ENCODE measurements around the gene KRTAP5-8.
"Not testable (repeated sequence)": the region's sequence is repeated elsewhere in the genome, so short reads cannot be mapped to it uniquely, and the experiment has no call there.

Gene KRTAP5-8

DNA sequence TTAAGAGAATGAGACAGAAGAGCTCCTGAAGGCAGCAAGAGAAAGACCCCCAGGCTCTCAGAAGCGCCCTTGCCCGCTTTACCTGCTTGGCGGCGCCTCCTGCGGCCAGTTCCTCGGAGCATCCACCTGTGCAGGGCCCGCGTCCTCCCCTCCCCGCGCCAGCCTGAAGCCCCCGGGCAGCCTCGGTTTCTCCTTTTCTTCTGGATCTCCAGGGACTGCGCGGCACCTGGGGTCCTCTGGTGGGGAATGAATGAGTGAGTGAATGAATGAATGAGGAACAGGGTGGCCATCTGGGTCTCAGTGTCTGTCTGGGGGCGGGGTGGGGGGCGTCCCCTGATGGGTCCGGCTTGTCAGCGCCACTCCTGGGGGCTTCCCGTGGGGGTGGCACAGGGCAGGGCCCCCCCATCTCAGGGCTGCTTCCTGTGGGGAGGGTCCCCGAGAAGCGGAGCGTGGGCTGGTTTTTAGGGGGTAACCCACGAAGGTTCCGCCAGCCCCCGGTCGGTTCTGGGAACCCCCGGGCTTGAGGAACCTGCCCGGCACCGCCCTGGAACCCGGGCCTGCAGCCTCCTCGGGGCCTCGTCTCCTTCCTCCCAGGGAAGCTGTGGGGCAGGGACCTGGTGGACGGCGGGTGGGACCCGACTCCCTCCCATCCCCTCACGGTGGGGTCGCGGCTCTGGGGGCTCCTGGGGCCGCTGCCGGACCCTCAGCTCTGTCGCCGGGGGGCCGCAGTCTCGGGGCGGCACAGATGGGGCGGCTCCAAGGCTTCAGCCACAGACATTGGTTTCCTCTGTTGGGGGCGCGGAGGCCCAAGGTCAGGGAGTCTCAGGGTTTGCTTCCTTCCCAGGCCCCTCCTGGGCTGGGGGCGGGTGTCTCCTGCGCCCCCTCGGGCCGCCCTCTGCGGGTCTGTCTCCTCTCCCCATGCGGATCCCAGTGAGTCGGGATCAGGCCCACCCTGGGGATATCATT is 19.0 kb upstream of the KRTAP5-8 start:
- no peak for DNase-seq

DNA sequence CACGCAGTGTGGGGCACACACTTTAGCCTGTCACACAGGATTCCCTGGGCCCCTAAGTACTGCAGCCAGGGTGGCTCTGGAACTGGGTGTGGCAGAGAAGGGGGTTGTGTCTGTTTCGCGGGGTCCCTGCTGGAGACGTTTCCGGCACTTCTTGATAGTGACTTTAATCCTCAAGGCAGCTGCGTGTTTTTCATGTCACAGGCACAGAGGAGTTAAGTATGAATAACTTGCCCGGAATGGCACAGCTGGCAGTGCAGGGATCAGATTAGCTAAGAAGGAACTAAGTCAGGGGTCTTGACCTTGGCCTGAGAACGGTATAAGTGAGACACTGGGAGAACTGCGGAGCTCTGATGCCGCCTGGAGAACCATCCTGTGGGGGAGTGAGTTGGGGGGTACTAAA is 18.3 kb upstream of the KRTAP5-8 start:
- DNase-seq, result no peak

DNA sequence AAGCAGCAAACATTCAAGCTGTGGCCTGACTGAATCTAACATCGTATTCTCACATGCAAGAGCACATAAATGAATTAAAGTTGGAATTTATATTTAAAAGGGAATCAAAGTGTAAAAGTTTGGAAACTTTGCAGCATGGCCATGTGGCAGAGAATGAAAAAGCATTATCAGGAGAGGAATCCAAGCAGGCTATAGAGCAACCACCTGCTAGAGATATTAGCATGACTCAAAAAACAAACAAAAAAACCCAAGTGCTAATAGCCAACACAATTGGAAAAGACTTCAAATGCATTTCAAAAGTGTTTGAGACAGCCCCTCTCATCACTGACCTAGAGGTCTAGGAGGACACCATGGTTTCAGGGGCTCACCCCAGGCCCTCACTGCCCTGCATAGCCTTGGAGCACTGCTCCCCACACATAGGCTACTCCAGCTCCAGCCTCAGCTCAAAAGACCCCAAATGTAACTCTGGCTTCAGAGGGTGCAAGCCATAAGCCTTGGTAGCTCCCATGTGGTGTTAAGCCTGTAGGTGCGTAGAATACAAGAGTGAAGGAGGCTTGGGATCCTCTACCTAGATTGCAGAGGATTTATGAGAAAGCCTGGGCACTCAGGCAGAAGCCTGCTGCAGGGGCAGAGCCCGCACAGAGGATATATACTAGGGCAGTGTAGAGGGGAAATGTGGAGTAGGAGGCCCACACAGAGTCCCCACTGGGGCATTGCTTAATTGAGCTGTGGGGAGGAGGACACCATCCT is 12.5 kb upstream of the KRTAP5-8 start:
- DNase-seq, result no peak

- no peak for DNase-seq
Observed at GRCh38 chr11:71525938-71526495, 11.8 kb upstream of the KRTAP5-8 start.

DNA sequence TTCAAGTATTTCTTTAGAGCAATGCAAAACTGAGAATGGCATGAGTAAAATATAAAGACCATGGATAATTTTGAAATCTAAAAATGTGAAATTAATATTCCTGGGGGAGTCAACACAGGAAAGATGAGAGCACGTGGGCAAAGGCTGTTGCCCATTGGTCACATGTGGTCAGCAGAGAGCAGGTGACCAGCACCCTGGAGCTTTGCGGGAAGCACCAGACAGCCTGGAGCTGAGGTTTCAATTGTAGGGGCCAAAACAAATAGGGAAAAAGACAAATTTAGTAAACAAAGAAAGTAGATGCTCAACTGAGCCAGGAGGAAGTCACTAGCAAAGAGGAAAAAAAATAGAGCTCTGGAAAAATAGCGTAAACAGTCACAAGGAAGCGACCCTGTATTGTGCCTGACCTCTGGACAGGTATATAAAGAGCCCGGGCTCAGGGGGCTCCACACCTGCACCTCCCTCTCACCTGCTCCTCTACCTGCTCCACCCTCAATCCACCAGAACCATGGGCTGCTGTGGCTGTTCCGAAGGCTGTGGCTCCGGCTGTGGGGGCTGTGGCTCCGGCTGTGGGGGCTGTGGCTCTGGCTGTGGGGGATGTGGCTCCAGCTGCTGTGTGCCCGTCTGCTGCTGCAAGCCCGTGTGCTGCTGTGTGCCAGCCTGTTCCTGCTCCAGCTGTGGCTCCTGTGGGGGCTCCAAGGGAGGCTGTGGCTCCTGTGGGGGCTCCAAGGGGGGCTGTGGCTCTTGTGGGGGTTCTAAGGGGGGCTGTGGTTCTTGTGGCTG is 10.8 kb upstream of the KRTAP5-8 start, which contains the start of gene KRTAP5-7:
KRTAP5-7 (plus strand) TSS at position 472 of the 780 bp plus-strand sequence; CDS start at position 506, 34 bp downstream.
- DNase-seq, result not testable (repeated sequence)

GRCh38 chr11:71527576-71528210 is 10.1 kb upstream of the KRTAP5-8 start:
- DNase-seq, result no peak

DNA sequence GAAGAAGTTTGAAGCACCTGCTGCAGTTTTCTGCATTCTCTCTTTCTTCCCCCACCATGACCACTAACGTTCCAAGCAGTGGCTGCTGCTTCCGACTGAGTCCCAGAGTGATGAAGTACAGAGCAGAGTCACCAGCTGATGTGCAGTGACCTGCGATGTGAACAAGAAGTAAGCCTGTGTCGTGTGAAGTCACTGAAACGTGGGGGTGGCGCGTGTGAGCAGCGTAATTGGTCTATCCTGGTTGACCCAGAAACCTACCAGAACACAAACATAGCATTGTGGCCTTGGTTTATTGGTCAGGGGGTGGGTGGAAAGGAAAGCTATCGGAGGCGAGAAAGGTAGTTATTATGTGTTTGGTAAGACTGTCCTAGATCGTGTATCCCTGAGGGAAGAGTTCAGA is 7.2 kb upstream of the KRTAP5-8 start:
- DNase-seq, result no peak

DNA sequence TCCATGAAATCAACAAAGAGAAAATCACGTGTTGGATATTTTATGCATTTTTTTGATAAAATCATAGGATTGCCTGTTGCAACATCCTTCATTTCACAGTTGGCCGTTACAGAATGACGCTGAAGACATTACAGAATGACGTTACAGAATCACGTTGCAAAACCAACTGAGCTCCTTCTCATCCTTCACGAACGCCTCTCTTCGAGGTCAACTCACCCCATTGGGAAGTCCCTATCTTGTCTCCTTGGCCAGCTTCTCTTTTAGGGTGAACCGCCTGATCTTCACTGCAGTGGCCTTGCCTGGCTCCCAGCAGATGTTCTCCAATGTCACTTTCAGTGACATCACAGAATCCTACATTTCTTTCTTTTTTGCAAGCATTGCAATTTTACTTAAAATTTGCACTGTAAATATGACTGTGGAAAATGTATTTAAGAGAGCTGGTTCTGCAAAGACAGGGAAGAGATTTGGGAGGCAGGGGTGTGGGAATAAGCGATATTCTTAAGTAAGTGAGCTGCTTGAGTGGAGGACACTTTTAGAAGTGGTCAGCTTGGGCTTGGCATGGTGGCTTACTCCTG is 5.7 kb upstream of the KRTAP5-8 start:
- DNase-seq, result no peak

DNA sequence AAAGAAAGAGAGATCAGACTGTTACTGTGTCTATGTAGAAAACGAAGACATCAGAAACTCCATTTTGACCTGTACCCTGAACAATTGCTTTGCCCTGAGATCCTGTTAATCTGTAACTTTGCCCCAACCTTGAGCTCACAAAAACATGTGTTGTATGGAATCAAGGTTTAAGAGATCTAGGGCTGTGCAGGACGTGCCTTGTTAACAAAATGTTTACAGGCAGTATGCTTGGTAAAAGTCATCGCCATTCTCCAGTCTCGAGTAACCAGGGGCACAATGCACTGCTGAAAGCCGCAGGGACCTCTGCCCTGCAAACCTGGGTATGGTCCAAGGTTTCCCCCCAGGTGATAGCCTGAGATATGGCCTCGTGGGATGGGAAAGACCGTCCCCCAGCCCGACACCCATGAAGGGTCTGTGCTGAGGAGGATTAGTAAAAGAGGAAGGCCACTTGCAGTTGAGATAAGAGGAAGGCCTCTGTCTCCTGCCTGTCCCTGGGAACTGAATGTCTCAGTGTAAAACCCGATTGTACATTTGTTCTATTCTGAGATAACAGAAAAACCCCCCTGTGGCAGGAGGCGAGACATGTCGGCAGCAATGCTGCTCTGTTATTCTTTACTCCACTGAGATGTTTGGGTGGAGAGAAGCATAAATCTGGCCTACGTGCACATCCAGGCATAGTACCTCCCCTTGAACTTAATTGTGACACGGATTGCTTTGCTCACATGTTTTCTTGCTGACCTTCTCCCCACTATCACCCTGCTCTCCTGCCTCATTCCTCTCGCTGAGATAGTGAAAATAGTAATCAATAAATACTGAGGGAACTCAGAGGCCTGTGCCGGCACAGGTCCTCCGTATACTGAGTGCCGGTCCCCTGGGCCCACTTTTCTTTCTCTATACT is 2.9 kb upstream of the KRTAP5-8 start:
- DNase-seq, result not testable (repeated sequence)

- DNase-seq, result no peak
Observed at GRCh38 chr11:71535825-71536224, 2.0 kb upstream of the KRTAP5-8 start.

DNA sequence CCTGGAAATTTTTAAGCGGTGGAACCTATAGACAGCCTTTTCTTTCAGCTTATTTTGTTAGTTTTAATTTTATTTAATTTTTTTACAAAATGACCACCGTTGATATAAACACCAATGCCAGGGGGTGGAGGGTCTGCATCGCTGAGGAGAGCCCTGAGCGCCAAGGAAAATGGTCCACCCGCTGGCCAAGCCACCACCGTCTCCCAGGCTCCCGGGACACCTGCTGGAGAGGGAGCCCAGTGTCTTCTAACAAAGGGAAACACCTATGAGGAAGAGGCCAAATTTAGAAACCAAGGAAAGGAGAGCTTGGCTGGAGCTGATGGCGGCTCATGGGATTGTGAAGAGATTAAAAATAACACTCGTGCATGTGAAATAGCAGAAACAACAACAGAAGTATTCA is 288 bp upstream of the KRTAP5-8 start:
- no peak for DNase-seq

DNA sequence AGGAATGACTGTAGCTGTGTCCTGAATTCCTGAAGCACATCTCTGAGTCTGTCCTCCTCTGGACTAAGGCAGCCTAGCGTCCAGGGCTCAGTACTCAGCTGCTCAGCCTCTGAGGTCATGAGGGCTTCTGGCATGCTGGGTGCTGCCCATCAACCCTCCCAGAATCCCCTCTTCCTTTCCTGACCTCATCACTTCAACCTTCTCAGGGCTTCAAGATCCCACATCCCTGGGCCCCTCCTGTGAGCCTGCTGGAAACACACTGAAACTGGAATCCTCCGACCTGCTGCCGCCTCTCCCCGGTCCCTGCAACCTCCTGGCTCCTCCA is 803 bp downstream of the KRTAP5-8 start:
- DNase-seq, result no peak

DNA sequence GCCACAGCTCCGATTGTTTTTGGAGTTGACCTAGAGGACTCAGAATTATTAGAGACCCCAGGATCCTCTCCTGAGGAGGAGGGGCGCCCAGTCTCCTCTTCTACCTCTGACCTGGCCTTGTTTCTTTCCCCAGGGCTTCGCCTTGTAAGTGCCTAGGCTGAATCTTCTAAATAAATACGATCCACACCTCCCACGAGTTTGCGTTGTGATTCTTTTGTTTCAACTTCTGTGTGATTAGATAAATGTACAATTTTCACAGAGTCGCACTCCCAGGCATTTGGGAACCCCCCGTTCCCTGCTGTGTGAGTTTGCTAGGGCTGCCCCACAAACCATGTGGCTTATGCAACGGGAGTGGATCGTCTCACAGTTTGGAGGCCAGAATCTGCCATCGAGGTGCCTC is 1.2 kb downstream of the KRTAP5-8 start:
- no peak for DNase-seq

GRCh38 chr11:71539971-71540370 is 2.1 kb downstream of the KRTAP5-8 start:
- DNase-seq, result not testable (repeated sequence)

GRCh38 chr11:71540521-71541304 is 2.9 kb downstream of the KRTAP5-8 start:
- DNase-seq, result not testable (repeated sequence)

DNA sequence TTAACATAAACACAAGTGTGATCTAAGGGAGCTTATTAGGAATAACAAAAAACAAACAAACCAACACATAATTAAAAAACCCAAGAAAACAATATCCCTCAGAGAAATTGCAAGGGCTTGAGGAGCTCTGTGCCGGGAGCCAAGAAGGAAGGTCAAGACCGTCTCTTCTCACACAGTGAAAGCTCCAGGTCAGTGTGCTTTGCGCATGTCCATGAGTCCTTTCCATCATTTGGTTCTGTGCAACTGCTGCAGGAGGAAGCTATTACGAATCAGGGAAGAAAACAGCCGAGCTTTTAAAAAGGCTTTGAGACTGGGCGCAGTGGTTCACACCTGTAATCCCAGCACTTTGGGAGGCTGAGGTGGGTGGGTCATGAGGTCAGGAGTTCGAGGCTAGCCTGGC is 4.6 kb downstream of the KRTAP5-8 start:
- no peak for DNase-seq

DNA sequence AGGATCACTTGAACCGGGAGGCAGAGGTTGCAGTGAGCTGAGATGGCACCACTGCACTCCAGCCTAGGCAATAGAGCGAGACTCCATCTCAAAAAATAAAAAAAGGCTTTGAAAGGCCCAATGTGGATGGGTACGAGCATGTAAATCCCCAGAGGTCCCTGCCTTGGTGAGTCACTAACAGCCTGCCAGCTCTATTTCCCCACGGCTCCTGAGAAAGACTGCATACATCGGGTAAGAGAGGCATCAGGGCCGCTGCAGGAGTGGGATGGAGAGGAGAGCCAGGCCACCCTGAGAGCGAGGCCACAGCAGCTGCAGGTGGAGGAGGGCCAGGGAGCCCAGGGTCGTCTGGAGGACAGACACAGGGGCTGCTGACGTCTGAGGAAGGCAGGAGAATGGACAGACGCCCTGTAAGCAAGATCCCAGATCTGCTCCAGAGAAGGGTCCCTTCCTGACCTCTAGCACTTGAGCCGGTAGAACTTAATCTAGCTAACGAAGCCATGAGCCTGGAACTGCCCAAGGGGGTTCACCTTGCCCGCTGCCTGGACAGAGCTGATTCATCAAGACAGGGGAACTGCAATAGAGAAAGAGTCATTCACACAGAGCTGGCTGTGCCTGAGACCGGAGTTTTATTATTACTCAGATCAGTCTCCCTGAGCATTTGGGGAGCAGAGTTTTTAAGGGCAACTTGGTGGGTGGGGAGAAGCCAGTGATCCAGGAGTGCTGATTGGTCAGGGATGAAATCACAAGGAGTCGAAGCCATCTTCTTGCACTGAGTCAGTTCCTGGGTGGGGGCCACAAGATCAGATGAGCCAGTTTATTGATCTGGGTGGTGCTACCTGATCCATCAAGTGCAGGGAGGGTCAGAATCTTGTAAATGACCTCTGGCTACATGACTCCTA is 5.3 kb downstream of the KRTAP5-8 start:
- DNase-seq, result no peak

DNA sequence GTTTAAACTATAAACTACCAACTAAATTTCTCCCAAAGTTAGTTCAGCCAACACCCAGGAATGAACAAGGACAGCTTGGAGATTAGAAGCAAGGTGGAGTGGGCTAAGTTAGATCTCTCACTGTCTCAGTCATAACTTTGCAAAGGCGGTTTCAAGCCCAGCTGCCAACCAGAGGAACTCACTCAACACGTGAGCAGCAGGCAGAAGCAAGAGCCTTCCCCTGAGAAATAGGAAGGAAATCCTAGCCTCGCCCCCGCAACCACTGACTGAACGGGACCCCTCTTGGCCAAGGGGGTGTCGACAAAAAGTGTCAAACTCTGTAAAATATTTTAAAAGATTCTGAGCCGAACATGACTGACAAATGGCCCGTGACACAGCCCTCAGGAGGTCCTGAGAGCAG is 6.0 kb downstream of the KRTAP5-8 start:
- DNase-seq, result no peak

Data from stimulated activated CD4-positive, alpha-beta T cell treated with anti-CD3 and anti-CD28 coated beads, Interleukin-2, amount 100 ng/mL, for 48 hours (primary cell).